Panc1 (cell line): ENCODE results near the gene CCDC178. TPM values are rescaled to one million over a fixed set of nuclear protein-coding genes. Genes with fewer than 3 reads are reported as not detected.

ENCODE experiments used
- total RNA-seq: library from RNA; stranded (reverse); gene quantifications from one replicate; pipeline ENCODE4 v1.2.1, GENCODE V29; 2021; ENCODE audit not compliant: unreplicated experiment

Gene CCDC178
- total RNA-seq, 1 experiment from 2014 or later, result not detected

Other genes with a start within 250 kb of the CCDC178 start
- 0.74 TPM for gene ASXL3, start 137.5 kb upstream of the CCDC178 start, total RNA-seq